Measurements from ENCODE around the gene AIFM1. TPM values are rescaled to one million over a fixed set of nuclear protein-coding genes. Genes with fewer than 3 reads are reported as not detected.

The AIFM1 gene
- total RNA-seq, 4 donors from 2014 or later = 7.7 to 21.2 (median 19.1) TPM

DNA sequence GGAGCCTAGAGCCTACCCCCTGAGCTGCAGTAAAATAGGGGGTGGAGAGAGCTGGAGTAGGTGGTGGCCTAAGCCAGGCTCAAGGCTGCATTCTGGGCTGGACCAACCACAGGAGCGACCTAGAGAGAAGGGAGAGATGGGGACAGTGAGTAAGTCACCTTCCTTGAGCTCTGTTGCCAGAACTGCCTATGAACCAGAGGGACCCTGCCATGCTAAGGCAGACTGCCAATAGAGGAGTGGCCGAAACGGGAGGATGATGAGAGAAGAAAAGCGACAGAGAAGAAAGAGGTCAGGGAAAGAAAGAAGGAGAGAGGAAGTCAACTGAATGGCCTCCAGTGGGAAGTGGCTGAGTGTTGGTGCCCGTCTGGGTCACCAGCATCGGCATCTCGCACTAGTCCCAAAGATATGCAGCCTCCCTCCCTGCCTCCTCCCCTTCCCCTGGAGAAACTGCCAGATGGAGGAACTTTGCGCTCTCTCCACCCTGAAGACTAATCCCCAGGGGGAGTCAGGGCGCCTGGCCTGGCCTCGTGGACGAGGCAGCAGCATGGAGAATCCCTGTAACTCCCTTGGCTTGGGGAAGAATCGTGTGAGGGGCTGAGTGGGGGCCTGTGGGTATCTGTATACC is 84.1 kb downstream of the AIFM1 start:
- no peak for DNase-seq
- H3K27ac ChIP-seq = peak overlapping the region; percentile 70 to 71
- H3K27me3 ChIP-seq = no peaks in the 10 kb centered on the region
- no peak overlapping the region for H3K4me3 ChIP-seq
- H3K4me1 ChIP-seq = no peaks in the 10 kb centered on the region
- no peak for TF ChIP-seq CTCF (IDR thresholded peaks at IDR 0.05)
- TF ChIP-seq POLR2A (IDR thresholded peaks at IDR 0.05) = no peak
- H3K36me3 ChIP-seq = no peaks in the 10 kb centered on the region
- intact Hi-C loops (cut with DNase I; ENCODE audit: low total_unique reads) = loop anchor here (5.0 kb wide), 1 partner anchor 111 kb away; no protein-coding TSS in a partner anchor
- no peaks in the 10 kb centered on the region for H3K9me3 ChIP-seq

DNA sequence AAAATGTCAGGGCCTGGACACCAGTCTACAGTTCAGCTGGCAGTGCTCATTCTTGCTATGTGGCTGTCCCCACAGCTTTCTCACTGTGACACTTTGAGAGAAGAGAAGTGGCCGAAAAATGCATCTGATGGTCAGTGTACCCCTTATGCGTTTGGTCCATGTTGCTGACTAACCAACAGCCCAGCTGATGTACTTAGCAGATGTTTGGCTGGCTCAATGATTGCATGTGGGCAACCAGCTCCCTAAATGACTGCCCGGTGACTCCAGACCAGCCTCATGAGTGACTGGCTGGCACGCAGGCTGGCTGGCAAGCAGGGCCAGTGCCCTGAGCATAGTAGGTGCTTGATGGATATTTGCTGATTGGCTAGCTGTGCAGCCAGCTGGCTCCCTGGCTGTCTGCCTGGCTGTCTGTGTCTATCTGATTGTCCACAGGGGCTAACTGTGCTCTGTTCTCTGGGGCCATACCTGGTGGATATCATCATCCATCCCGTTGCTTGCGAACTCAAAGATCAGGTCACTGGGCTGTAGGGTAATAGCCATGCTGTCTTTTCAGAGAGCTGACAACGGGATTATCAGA is 84.8 kb downstream of the AIFM1 start:
- no peaks in the 10 kb centered on the region for H3K36me3 ChIP-seq
- intact Hi-C loops (cut with DNase I; ENCODE audit: low total_unique reads) = loop anchor here (5.0 kb wide), 1 partner anchor 111 kb away; no protein-coding TSS in a partner anchor
- no peaks in the 10 kb centered on the region for H3K9me3 ChIP-seq
- H3K27me3 ChIP-seq = no peaks in the 10 kb centered on the region
- H3K4me3 ChIP-seq = no peak overlapping the region
- H3K4me1 ChIP-seq = no peaks in the 10 kb centered on the region
- TF ChIP-seq POLR2A (IDR thresholded peaks at IDR 0.05) (no peak), CTCF (IDR thresholded peaks at IDR 0.05) (no peak)
- no peak for DNase-seq
- H3K27ac ChIP-seq = peak overlapping the region; percentile 70 to 71

DNA sequence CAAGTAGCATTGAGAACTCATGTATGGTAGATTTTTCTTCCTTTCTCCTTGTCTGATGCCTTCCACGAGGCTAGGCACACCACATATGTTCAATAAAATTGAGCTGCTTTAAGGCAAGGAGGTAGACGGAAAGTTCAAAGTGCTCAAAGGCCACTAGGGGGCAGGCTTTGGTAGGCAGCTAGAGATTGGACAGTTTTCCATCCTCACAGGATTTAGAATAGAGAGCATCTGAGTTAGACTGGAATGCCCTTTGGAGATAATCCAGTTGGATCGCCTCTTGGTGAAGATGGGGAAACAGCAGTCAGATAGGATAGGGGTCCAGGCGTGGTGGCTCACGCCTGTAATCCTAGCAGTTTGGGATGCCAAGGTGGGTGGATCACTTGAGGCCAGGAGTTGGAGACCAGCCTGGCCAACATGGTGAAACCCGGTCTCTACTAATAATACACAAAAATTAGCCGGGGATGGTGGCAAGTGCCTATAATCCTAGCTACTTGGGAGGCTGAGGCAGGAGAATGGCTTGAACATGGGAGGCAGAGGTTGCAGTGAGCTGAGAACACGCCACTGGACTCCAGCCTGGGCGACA is 85.7 kb downstream of the AIFM1 start:
- TF ChIP-seq POLR2A (IDR thresholded peaks at IDR 0.05) (no peak), CTCF (IDR thresholded peaks at IDR 0.05) (peak; percentile 70 to 76 (median 74))
- no peaks in the 10 kb centered on the region for H3K27me3 ChIP-seq
- intact Hi-C loops (cut with DNase I; ENCODE audit: low total_unique reads) = loop anchor here (5.0 kb wide), 1 partner anchor 112 kb away; no protein-coding TSS in a partner anchor

More for the DNA sequence above, 85.7 kb downstream of the AIFM1 start:
- no peaks in the 10 kb centered on the region for H3K9me3 ChIP-seq
- no peak overlapping the region for H3K4me3 ChIP-seq
- no peaks in the 10 kb centered on the region for H3K4me1 ChIP-seq
- peak; percentile 65 to 73 for DNase-seq
- no peaks in the 10 kb centered on the region for H3K36me3 ChIP-seq
- peak overlapping the region in 1 of 2 donors; percentile 39 for H3K27ac ChIP-seq

Other genes starting within 250 kb of the AIFM1 start
- 10 to 100 TPM in 1 of 4 donors, 1 to 10 TPM in 2, under 1 TPM in 1; 0.26 to 50.8 (median 4.3) TPM for gene BCORL1, start 183.2 kb downstream of the AIFM1 start, total RNA-seq
- gene ELF4, start 55.3 kb downstream of the AIFM1 start, total RNA-seq = 10 to 100 TPM in 2 of 4 donors, 1 to 10 TPM in 2; 4.6 to 22.3 (median 11.8) TPM
- 1 to 10 TPM in 3 of 4 donors, not detected in 1; 1.5 to 3.0 (median 1.8) TPM for gene RAB33A, start 6.1 kb upstream of the AIFM1 start, total RNA-seq
- 10 to 100 TPM in 1 of 4 donors, 1 to 10 TPM in 3; 1.8 to 10.4 (median 6.0) TPM for gene ZNF280C, start 103.1 kb upstream of the AIFM1 start, total RNA-seq
- 10 to 100 TPM in 3 of 4 donors, 1 to 10 TPM in 1; 3.3 to 27.6 (median 15.6) TPM for gene SLC25A14, start 174.1 kb upstream of the AIFM1 start, total RNA-seq
- gene GPR119, start 219.8 kb upstream of the AIFM1 start, total RNA-seq = not detected
- gene RBMX2, start 236.1 kb upstream of the AIFM1 start, total RNA-seq = 10 to 100 TPM in 3 of 4 donors, 1 to 10 TPM in 1; 9.2 to 21.0 (median 17.1) TPM

Data from uterus (tissue), 4 donors.